ENCODE measurements around the gene OCEL1.
"Not testable (repeated sequence)": the region's sequence is repeated elsewhere in the genome, so short reads cannot be mapped to it uniquely, and the experiment has no call there.

OCEL1 gene

GRCh38 chr19:17226002-17226933, at the start of gene OCEL1:
OCEL1 (plus strand) TSS chr19:17226226; CDS start chr19:17226248, 22 bp downstream.
- peak; percentile 94 for DNase-seq (ENCODE audit: low spot score)

GRCh38 chr19:17178291-17178690, 47.7 kb upstream of the OCEL1 start:
- DNase-seq (ENCODE audit: low spot score): no peak

GRCh38 chr19:17180997-17181702, 44.9 kb upstream of the OCEL1 start:
- DNase-seq (ENCODE audit: low spot score): no peak

GRCh38 chr19:17183271-17183761, 42.7 kb upstream of the OCEL1 start:
- DNase-seq (ENCODE audit: low spot score): no peak

GRCh38 chr19:17183858-17184321, 42.1 kb upstream of the OCEL1 start:
- DNase-seq (ENCODE audit: low spot score): no peak

GRCh38 chr19:17184371-17184841, 41.6 kb upstream of the OCEL1 start:
- DNase-seq (ENCODE audit: low spot score): no peak

GRCh38 chr19:17185590-17185989, 40.4 kb upstream of the OCEL1 start:
- DNase-seq (ENCODE audit: low spot score): no peak

- DNase-seq (ENCODE audit: low spot score): not testable (repeated sequence)
Measured at GRCh38 chr19:17191736-17192135, 34.3 kb upstream of the OCEL1 start.

- no peak for DNase-seq (ENCODE audit: low spot score)
Measured at GRCh38 chr19:17192751-17193150, 33.3 kb upstream of the OCEL1 start.

GRCh38 chr19:17194608-17195007, 31.4 kb upstream of the OCEL1 start:
- no peak for DNase-seq (ENCODE audit: low spot score)

- no peak for DNase-seq (ENCODE audit: low spot score)
Measured at GRCh38 chr19:17195106-17195505, 30.9 kb upstream of the OCEL1 start.

GRCh38 chr19:17196610-17197009, 29.4 kb upstream of the OCEL1 start:
- no peak for DNase-seq (ENCODE audit: low spot score)

GRCh38 chr19:17197666-17198065, 28.4 kb upstream of the OCEL1 start:
- no peak for DNase-seq (ENCODE audit: low spot score)

GRCh38 chr19:17200408-17201079, 25.5 kb upstream of the OCEL1 start:
- DNase-seq (ENCODE audit: low spot score): peak; percentile 70

- no peak for DNase-seq (ENCODE audit: low spot score)
Measured at GRCh38 chr19:17202249-17202648, 23.8 kb upstream of the OCEL1 start.

- DNase-seq (ENCODE audit: low spot score): no peak
Measured at GRCh38 chr19:17202713-17203112, 23.3 kb upstream of the OCEL1 start.

- DNase-seq (ENCODE audit: low spot score): peak; percentile 87
Measured at GRCh38 chr19:17205237-17206140, 20.5 kb upstream of the OCEL1 start.

GRCh38 chr19:17206736-17207581, 19.1 kb upstream of the OCEL1 start:
- no peak for DNase-seq (ENCODE audit: low spot score)

- DNase-seq (ENCODE audit: low spot score): no peak
Measured at GRCh38 chr19:17209126-17210036, 16.6 kb upstream of the OCEL1 start.
